Psoas muscle (tissue), 8 donors: ENCODE results near the gene GRM4. TPM values are rescaled to one million over a fixed set of nuclear protein-coding genes. Genes with fewer than 3 reads are reported as not detected.

Experiments
- ATAC-seq, 4 donors: fragments of 200-7000 bp; cut with Tn5 transposase; one replicate each; pipeline ENCODE4 v1.9.1; 2020; ENCODE audit warnings: moderate library complexity in 3 of 4, mild to moderate bottlenecking in 2 of 4
- DNase-seq, 2 donors: peaks; one replicate each; pipeline ENCODE4 v3.0.0-alpha.2; 2020
- H3K27ac ChIP-seq: fragments of 200-600 bp; one replicate; pipeline ENCODE4 v1.8.0; 2022
- H3K27me3 ChIP-seq, 3 donors: fragments of 200-600 bp in 1 of 3; one replicate each; pipeline versions ENCODE4 v1.6.1 to v1.8.0; 2013 to 2022; ENCODE audit warnings: low read length in 2 of 3, mild to moderate bottlenecking in 2 of 3, moderate library complexity in 1 of 3; ENCODE audit not compliant: insufficient read depth in 3 of 3
- H3K36me3 ChIP-seq, 2 donors: fragments of 200-600 bp in 1 of 2; one replicate each; pipeline versions ENCODE4 v1.6.1 to v1.8.0; 2013 to 2022; ENCODE audit warnings: low read depth in 1 of 2, mild to moderate bottlenecking in 1 of 2, moderate library complexity in 1 of 2; ENCODE audit not compliant: insufficient read depth in 1 of 2
- H3K4me1 ChIP-seq: fragments of 200-600 bp; one replicate; pipeline ENCODE4 v1.8.0; 2022
- H3K4me3 ChIP-seq: fragments of 200-600 bp; one replicate; pipeline ENCODE4 v1.8.0; 2022; ENCODE audit warnings: mild to moderate bottlenecking
- H3K9me3 ChIP-seq: fragments of 200-600 bp; one replicate; pipeline ENCODE4 v1.8.0; 2022
- WGBS, 3 donors: extraction: QIAGEN DNeasy Blood & Tissue Kit; methylation state at CpG; one replicate each; pipeline versions ENCODE4 v1.1.6 to v1.1.7; 2013; 5-methylcytosine and 5-hydroxymethylcytosine counted together
- intact Hi-C, 2 donors: fragments of 100-400 bp; cut with DNase I; formaldehyde crosslinking; loops; one replicate each; pipeline versions ENCODE4 v1.11.0 to v1.14.2; 2022
- polyA plus RNA-seq, 3 donors: library from polyadenylated mRNA; stranded (reverse); fragments of 200-250 nt; gene quantifications; one replicate each; pipeline ENCODE4 v1.2.3, GENCODE V29; 2013
- total RNA-seq, 4 donors: library from RNA; stranded (reverse); fragmentation: NEBNext Ultra II Directional in 2 of 4; extraction: Animal tissue kit (Norgen Biotek cat#: 25700) in 2 of 4; gene quantifications; one replicate each; pipeline versions ENCODE4 v1.2.1 to v1.2.4, GENCODE V29; 2021 to 2023
- TF ChIP-seq, protein P1 (sequence below): fragments of 200-600 bp; IDR thresholded peaks from one replicate; pipeline ENCODE4 v1.8.0; 2022; ENCODE audit warnings: antibody characterized with exemption
- donor health status: healthy with polysubstance abuse.
- donor health status: DM: no; HTN: no; CAD: no; lungs with moderate emphysema.
- donor health status: Bipolar disorder and iron deficiency.
- donor health status: healthy.
- donor health status: DM: yes; HTN: yes; CAD: no.
- donor health status: DM: no; HTN: no; CAD: no.
- donor health status: DM: no; HTN: no; CAD: no.
- donor health status: DM: yes; HTN: yes; CAD: no.

GRM4 gene
- total and polyA plus RNA-seq, 7 donors: 0.07 to 0.39 (median 0.14) TPM; not detected in 4

DNA sequence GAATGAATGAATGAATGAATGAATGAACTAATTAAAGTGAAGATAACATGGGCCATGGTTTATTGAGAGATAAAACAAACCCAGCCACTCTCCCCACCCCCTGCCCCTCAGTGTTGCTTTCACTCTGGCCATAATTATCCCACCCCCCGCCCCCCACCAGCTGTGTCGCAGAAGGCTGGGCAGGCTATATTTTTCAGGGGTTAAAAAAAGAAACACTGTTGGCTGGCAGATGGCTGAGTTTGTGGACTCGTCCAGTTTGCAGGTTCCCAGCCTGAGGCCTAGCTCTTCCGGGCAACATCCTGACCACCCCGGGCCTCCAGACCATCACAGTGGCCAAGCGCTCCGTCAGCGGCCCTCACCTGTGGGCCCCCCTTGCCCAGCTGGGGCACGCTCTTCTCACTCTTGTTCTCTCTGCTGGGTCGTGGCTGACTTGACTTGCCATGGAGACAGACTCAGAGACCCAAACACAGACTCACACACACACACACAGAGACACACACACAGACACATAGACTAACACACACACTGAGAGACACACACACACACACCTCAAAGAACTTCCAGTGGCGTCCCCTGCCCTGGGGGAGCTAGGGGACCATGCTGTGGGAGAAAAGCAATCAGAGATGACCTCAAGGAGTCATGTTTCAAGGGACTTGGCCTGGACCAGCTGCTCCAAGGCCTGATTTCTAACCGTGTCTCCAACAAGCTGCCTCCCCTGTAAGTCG, 2.2 kb upstream of the GRM4 start:
- no peak overlapping the region for H3K27ac ChIP-seq
- H3K4me3 ChIP-seq: no peak overlapping the region
- WGBS, 3 donors: 41 to 46% (median 41%) methylated on average over 13 of the region's 13 CpGs
- DNase-seq (no peak), ATAC-seq (no peak)
- peaks cover 19% of the 10 kb centered on the region for H3K4me1 ChIP-seq
- TF ChIP-seq, protein P1, sequence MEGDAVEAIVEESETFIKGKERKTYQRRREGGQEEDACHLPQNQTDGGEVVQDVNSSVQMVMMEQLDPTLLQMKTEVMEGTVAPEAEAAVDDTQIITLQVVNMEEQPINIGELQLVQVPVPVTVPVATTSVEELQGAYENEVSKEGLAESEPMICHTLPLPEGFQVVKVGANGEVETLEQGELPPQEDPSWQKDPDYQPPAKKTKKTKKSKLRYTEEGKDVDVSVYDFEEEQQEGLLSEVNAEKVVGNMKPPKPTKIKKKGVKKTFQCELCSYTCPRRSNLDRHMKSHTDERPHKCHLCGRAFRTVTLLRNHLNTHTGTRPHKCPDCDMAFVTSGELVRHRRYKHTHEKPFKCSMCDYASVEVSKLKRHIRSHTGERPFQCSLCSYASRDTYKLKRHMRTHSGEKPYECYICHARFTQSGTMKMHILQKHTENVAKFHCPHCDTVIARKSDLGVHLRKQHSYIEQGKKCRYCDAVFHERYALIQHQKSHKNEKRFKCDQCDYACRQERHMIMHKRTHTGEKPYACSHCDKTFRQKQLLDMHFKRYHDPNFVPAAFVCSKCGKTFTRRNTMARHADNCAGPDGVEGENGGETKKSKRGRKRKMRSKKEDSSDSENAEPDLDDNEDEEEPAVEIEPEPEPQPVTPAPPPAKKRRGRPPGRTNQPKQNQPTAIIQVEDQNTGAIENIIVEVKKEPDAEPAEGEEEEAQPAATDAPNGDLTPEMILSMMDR: no peak
- no peaks in the 10 kb centered on the region for H3K9me3 ChIP-seq
- no peaks in the 10 kb centered on the region for H3K36me3 ChIP-seq
- intact Hi-C loops: no loop called here
- peaks cover 0 to 26% (median 16%) of the 10 kb centered on the region in 3 donors for H3K27me3 ChIP-seq

DNA sequence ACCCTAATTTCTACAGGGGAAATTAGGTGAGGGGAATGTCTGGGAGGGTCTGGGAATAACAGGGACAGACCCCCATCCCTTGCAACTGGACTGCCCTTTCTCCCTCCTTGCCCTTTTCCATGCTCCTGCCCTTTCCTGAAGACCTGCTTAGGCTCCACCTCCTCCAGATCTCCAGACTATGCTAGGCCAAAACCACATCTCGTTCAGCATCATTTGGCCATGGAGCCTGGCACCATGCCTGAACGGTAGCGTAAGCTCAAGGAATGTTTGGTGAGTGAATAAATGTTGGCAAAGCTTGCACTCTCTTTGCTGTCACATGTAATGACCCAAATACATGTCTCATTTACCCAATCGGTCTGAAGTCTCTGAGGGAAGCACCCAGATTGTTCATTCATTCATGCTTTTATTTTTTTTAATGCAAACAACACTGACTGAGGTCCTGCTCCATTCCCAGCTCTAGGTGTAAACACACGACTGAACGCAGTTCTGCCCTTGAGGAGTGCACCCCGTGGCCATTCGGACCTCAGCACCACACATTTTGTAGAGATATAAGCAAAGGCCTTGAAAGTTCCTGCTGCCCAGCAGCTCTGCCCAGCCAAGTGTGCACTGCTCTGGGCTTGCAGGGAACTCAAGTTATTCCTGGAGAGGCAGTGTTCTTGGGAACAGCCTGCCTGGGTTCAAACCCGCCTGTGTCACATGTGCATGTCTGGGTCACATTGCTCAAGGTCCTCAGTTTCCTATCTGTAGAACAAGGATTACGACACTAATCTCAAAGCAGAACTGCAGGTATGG, 1.1 kb upstream of the GRM4 start:
- DNase-seq: no peak
- intact Hi-C loops: no loop called here
- 73 to 80% (median 75%) methylated on average over 10 of the region's 10 CpGs for WGBS, 3 donors

DNA sequence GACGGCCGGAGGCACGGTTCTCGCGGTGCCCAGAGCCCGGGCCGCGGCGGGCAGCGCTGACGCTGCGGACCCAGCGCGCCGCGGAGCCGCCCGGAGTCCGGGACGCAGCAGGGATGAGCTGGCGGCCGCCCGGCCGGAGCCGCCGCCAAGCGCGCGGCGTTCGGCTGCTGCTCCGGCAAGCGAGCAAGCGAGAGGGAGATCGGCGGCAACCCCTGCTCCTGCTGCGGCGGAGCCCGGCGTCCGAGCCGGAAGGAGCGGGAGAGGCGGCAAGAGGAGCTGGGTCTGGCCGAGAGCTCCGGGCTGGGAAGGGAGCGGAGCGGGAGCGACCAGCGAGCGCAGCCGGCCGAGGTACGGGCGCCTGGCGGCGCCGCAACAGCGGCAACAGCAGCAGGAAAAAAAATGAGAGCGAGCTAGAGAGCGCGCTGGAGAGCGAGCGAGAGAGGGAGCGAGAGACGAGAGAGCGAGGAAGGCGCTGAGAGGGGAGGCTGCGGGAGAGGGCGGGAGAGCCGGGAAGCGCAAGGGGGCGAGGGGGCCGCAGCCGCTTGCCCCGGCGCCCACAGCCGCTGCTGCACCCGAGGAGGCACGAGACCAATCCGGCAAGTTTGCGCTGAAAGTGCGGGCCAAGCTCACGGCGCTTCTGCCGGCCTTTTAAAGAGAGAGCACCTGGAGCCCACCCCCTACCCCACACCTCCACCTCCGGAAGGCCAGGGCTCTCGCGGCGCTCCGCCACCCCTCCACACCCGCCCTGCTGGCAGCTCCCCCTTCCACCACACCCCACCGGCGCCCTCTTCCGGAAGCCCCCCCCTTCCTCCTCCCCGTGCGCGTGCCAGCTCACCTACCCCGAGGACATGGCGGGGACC, 496 bp downstream of the GRM4 start:
- TF ChIP-seq, protein P1: no peak
- intact Hi-C loops: no loop called here
- H3K4me1 ChIP-seq: peaks cover 19% of the 10 kb centered on the region
- WGBS, 3 donors: 0 to 1% (median 1%) methylated on average over 70 to 100 of the region's 100 CpGs
- H3K27ac ChIP-seq: no peak overlapping the region
- DNase-seq: peak in 1 of 2 donors; percentile 51
- H3K36me3 ChIP-seq: no peaks in the 10 kb centered on the region
- ATAC-seq: peak; percentile 50 to 73 (median 70)
- no peaks in the 10 kb centered on the region for H3K9me3 ChIP-seq
- H3K4me3 ChIP-seq: peak overlapping the region; percentile 61
- peaks cover 0 to 41% (median 17%) of the 10 kb centered on the region in 3 donors for H3K27me3 ChIP-seq

More for the DNA sequence above, 1.1 kb upstream of the GRM4 start:
- peaks cover 0 to 26% (median 19%) of the 10 kb centered on the region in 3 donors for H3K27me3 ChIP-seq
- no peaks in the 10 kb centered on the region for H3K9me3 ChIP-seq
- H3K27ac ChIP-seq: no peak overlapping the region
- TF ChIP-seq, protein P1: no peak
- peaks cover 19% of the 10 kb centered on the region for H3K4me1 ChIP-seq
- no peak for ATAC-seq
- H3K4me3 ChIP-seq: no peak overlapping the region
- H3K36me3 ChIP-seq: no peaks in the 10 kb centered on the region

DNA sequence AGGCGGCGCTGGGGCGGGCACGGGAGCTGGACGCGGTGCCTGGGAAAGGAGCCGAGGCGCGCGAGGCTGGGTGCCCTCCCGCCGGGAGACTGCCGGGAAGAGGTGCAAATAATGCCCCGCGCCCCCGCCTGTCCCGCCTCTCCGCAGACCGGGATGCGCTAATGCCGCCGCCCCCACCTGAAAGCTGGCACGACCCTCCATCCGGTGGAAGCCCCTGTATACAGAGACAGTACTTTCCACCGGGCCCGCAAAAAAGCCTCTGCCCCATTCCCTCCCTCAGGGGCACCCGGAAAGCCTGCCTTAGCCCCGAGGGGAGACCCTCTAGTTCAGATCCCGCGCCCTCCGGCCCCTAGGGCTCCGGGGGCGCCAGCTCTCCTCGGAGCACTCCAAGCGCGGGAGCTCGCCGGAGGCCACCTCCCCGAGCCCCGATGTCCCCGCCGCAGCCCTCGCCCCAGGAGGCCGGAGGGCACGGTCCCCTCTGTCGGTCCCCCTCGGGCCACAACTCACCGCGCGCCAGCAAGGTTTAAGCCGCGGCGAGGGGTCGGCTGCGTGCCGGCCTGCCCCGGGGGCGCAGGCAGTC, 1.2 kb downstream of the GRM4 start:
- TF ChIP-seq, protein P1: no peak
- Histone ChIP-seq H3K4me1 (peaks cover 19% of the 10 kb centered on the region), H3K9me3 (no peaks in the 10 kb centered on the region), H3K4me3 (peak overlapping the region; percentile 61), H3K27me3 (peaks cover 0 to 48% (median 23%) of the 10 kb centered on the region in 3 donors), H3K36me3 (no peaks in the 10 kb centered on the region), H3K27ac (no peak overlapping the region)
- intact Hi-C loops: no loop called here
- DNase-seq: peak in 1 of 2 donors; percentile 50
- peak in 2 of 4 donors; percentile 11 to 36 for ATAC-seq
- 1% methylated on average over 39 to 58 of the region's 58 CpGs for WGBS, 3 donors
